ENCODE measurements around the gene GSTK1. TPM values are rescaled to one million over a fixed set of nuclear protein-coding genes. Genes with fewer than 3 reads are reported as not detected.

Gene GSTK1
- total and polyA plus RNA-seq, 3 donors from 2014 or later, result 105 to 169 (median 136) TPM

- no peaks in the 10 kb centered on the region for H3K27me3 ChIP-seq
- no peak overlapping the region for H3K27ac ChIP-seq
- H3K36me3 ChIP-seq (ENCODE audit: low read depth, missing control alignments), result no peaks in the 10 kb centered on the region
- no peak overlapping the region for H3K4me3 ChIP-seq
- WGBS, 2 donors, result 76 to 87% methylated on average over 4 of the region's 4 CpGs
- peaks cover 13% of the 10 kb centered on the region for H3K4me1 ChIP-seq
- H3K9me3 ChIP-seq, result no peaks in the 10 kb centered on the region
- intact Hi-C loops (cut with DNase I; ENCODE audit: low total_unique reads), result no loop called here
- TF ChIP-seq CTCF (IDR thresholded peaks at IDR 0.05), result no peak
- TF ChIP-seq POLR2A (IDR thresholded peaks at IDR 0.05), result no peak
- DNase-seq, result no peak
These were observed 27.1 kb downstream of the GSTK1 start for GRCh38 chr7:143290293-143290692.

- WGBS, 2 donors, result 96 to 97% methylated on average over 5 of the region's 5 CpGs
- H3K36me3 ChIP-seq (ENCODE audit: low read depth, missing control alignments), result no peaks in the 10 kb centered on the region
- no peaks in the 10 kb centered on the region for H3K9me3 ChIP-seq
- no peaks in the 10 kb centered on the region for H3K27me3 ChIP-seq
- TF ChIP-seq POLR2A (IDR thresholded peaks at IDR 0.05), result no peak
- no peak for DNase-seq
- no peak overlapping the region for H3K4me3 ChIP-seq
- peaks cover 7% of the 10 kb centered on the region for H3K4me1 ChIP-seq
- intact Hi-C loops (cut with DNase I; ENCODE audit: low total_unique reads), result no loop called here
- H3K27ac ChIP-seq, result no peak overlapping the region
These were observed 29.6 kb downstream of the GSTK1 start for GRCh38 chr7:143292876-143293275.

- Histone ChIP-seq H3K36me3 (ENCODE audit: low read depth, missing control alignments) (no peaks in the 10 kb centered on the region), H3K27ac (no peak overlapping the region), H3K4me3 (no peak overlapping the region), H3K9me3 (no peaks in the 10 kb centered on the region), H3K4me1 (no peaks in the 10 kb centered on the region), H3K27me3 (no peaks in the 10 kb centered on the region)
- TF ChIP-seq CTCF (IDR thresholded peaks at IDR 0.05) (no peak), POLR2A (IDR thresholded peaks at IDR 0.05) (no peak)
- no peak for DNase-seq
- intact Hi-C loops (cut with DNase I; ENCODE audit: low total_unique reads), result no loop called here
These were observed 32.6 kb downstream of the GSTK1 start for GRCh38 chr7:143295870-143296269.

GRCh38 chr7:143296686-143297085 lies 33.4 kb downstream of the GSTK1 start:
- no peak for DNase-seq
- no peak overlapping the region for H3K27ac ChIP-seq
- WGBS, 2 donors, result 44 to 55% methylated on average over 2 of the region's 2 CpGs
- no peaks in the 10 kb centered on the region for H3K36me3 ChIP-seq (ENCODE audit: low read depth, missing control alignments)
- TF ChIP-seq POLR2A (IDR thresholded peaks at IDR 0.05) (no peak), CTCF (IDR thresholded peaks at IDR 0.05) (no peak)
- intact Hi-C loops (cut with DNase I; ENCODE audit: low total_unique reads), result no loop called here
- no peaks in the 10 kb centered on the region for H3K4me1 ChIP-seq
- no peaks in the 10 kb centered on the region for H3K9me3 ChIP-seq
- H3K27me3 ChIP-seq, result no peaks in the 10 kb centered on the region
- no peak overlapping the region for H3K4me3 ChIP-seq

GRCh38 chr7:143299346-143299745 lies 36.1 kb downstream of the GSTK1 start:
- intact Hi-C loops (cut with DNase I; ENCODE audit: low total_unique reads), result no loop called here
- Histone ChIP-seq H3K27ac (no peak overlapping the region), H3K36me3 (ENCODE audit: low read depth, missing control alignments) (no peaks in the 10 kb centered on the region), H3K4me3 (no peak overlapping the region), H3K27me3 (no peaks in the 10 kb centered on the region), H3K4me1 (no peaks in the 10 kb centered on the region), H3K9me3 (no peaks in the 10 kb centered on the region)
- WGBS, 2 donors, result 83 to 88% methylated on average over 2 of the region's 2 CpGs
- TF ChIP-seq POLR2A (IDR thresholded peaks at IDR 0.05), result no peak
- no peak for TF ChIP-seq CTCF (IDR thresholded peaks at IDR 0.05)
- DNase-seq, result no peak

Measured in testis (tissue), 3 donors.